ENCODE measurements around the gene ABHD6.
"Not testable (repeated sequence)": the region's sequence is repeated elsewhere in the genome, so short reads cannot be mapped to it uniquely, and the experiment has no call there.

Gene ABHD6

GRCh38 chr3:58321791-58322190 is 84.2 kb downstream of the ABHD6 start:
- no peak for DNase-seq (ENCODE audit: low read depth, low spot score)

DNA sequence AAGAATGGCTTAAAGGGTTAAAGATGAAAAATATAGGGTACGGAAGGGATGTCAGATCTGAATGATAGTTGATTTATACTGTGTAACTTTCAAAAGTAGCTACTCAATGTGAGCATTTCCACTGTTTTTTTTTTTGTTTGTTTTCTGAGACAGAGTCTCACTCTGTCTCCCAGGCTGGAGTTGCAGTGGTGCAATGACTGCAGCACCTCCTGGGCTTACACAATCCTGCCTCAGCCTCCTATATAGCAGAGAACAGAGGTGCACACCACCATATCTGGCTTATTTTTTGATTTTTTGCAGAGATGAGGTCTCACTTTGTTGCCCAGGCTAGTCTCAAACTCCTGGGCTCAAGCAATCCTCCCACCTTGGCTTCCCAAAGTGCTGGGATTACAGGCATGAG is 85.2 kb downstream of the ABHD6 start:
- no peak for DNase-seq (ENCODE audit: low read depth, low spot score)

GRCh38 chr3:58323529-58324390 is 86.2 kb downstream of the ABHD6 start:
- no peak for DNase-seq (ENCODE audit: low read depth, low spot score)

GRCh38 chr3:58324391-58325390 is 87.1 kb downstream of the ABHD6 start:
- no peak for DNase-seq (ENCODE audit: low read depth, low spot score)

DNA sequence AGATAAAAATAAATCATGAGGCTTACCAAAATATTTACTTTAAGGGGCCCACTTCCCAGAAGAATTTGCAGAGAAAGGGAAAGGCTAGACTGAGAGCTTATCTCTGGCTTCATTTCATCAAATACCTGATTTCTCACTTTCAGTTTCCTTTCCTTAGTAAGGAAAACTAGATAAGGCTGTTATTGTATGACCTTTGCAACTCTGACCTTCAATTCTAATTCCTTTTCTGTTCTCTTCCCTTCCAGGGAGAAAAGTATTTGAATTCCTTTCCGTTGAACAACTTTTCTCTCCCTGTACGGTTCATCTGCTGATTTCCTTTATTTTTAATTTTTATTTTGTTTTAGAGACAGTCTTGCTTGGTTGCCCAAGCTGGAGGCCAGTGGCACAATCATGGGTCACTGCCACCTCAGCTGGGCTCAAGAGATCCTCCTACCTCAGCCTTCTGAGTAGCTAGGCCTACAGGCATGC is 88.0 kb downstream of the ABHD6 start:
- DNase-seq (ENCODE audit: low read depth, low spot score): no peak

- no peak for DNase-seq (ENCODE audit: low read depth, low spot score)
Measured at GRCh38 chr3:58326267-58326900, 88.8 kb downstream of the ABHD6 start.

DNA sequence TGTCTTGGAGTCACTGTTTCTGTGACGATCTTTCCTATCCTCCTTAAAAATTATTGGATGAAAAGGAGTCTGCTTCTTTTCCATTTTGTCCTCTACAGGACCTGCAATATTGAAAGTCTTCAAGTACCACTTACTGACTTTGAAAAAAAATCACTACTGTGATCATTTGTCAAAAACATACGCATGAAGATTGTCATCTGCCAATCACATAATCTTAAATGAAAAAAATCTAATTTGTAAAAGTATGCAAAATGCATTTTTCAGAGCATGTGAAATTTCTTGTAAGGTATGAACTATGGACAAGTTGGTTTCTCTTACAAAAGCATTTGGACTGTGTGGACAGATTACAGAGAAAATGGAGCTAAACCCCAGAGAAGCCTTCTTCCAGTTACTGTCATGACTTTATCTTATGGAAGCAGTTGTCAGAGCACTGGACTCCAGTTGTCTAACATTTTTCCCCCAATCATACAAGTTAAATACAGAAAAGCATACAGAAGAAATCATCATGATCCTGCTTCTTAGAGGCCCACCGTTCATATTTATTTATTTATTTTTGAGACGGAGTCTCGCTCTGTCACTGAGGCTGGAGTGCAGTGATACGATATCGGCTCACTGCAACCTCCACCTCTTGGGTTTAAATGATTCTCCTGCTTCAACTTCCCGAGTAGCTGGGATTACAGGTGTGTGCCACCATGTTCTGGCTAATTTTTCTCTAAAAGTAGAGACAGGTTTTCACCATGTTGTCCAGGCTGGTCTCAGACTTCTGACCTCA is 91.7 kb downstream of the ABHD6 start:
- no peak for DNase-seq (ENCODE audit: low read depth, low spot score)

- no peak for DNase-seq (ENCODE audit: low read depth, low spot score)
Measured at GRCh38 chr3:58329922-58330413, 92.4 kb downstream of the ABHD6 start.

- no peak for DNase-seq (ENCODE audit: low read depth, low spot score)
Measured at GRCh38 chr3:58331593-58332152, 94.1 kb downstream of the ABHD6 start.

DNA sequence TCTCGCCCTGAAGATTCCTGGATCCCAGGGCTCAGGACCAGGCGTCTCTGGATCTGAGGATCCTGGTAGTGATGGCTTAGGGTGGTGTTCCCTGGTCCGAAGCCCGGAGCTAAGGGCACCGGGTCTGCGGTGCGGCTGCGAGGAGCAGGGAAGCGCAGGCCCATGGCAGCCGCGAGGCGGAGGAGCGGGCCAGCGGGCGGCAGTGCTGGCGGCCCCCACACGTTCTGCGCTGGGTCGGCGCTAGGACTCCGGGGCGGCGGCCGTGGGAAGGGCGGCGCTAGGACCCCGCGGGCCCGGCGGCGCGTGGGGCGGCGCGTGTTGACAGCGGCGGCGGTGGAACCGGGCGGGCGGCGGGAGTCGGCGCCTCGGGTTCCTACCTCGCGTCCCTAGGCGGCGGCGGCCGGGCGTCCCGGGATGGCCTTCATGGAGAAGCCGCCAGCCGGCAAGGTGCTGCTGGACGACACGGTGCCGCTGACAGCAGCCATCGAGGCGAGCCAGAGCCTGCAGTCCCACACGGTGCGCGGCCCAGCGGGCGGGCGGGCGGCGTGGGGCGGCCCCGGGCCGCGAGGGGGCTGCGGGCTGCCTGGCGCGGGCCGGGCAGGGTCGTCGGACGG is 95.1 kb downstream of the ABHD6 start, which contains the start of gene PXK:
Gene PXK (plus strand): TSS at position 318 of the 614 bp plus-strand sequence. CDS start 97 bp downstream, at position 415.
- DNase-seq (ENCODE audit: low read depth, low spot score): no peak

- no peak for DNase-seq (ENCODE audit: low read depth, low spot score)
Measured at GRCh38 chr3:58333206-58334012, 95.8 kb downstream of the ABHD6 start.

- no peak for DNase-seq (ENCODE audit: low read depth, low spot score)
Measured at GRCh38 chr3:58334013-58334321, 96.4 kb downstream of the ABHD6 start.

GRCh38 chr3:58334506-58334884 is 96.9 kb downstream of the ABHD6 start:
- DNase-seq (ENCODE audit: low read depth, low spot score): no peak

DNA sequence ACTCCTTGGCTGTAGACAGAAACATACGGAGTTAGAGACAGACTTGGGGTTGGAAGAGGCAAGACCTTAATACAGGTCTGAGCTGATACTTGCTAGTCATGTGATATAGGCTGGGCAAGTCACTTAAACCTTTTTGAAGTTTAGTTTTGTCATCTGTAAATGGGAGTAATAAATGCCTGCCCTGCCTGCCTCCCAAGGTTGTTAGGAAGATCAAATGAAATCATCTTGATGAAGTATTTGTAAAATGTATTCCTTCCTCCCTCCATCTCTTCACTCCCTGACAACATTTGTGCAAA is 98.0 kb downstream of the ABHD6 start:
- DNase-seq (ENCODE audit: low read depth, low spot score): no peak

- no peak for DNase-seq (ENCODE audit: low read depth, low spot score)
Measured at GRCh38 chr3:58336135-58336882, 98.7 kb downstream of the ABHD6 start.

GRCh38 chr3:58337190-58337589 is 99.6 kb downstream of the ABHD6 start:
- DNase-seq (ENCODE audit: low read depth, low spot score): no peak

GRCh38 chr3:58339146-58339545 is 101.6 kb downstream of the ABHD6 start:
- DNase-seq (ENCODE audit: low read depth, low spot score): not testable (repeated sequence)

GRCh38 chr3:58340594-58341244 is 103.1 kb downstream of the ABHD6 start:
- DNase-seq (ENCODE audit: low read depth, low spot score): no peak

Data from smooth muscle cell of the brain vasculature (primary cell).